ENCODE data around the gene CDIPT. TPM values are rescaled to one million over a fixed set of nuclear protein-coding genes. Genes with fewer than 3 reads are reported as not detected.

Gene CDIPT
- total and polyA plus RNA-seq, 2 of the 4 experiments (the other 2 are of a cell fraction): 47.1 to 100 TPM

- CTCF ChIA-PET: interaction anchor here (0.7 kb wide), 1 partner anchor 32 kb away, joined by 3 read pairs; no protein-coding TSS in a partner anchor
- POLR2A ChIA-PET (ENCODE audit: unreplicated experiment): no interaction called here
These were observed 12.2 kb upstream of the CDIPT start for GRCh38 chr16:29875206-29875605.

More at GRCh38 chr16:29875206-29875605, 12.2 kb upstream of the CDIPT start:
- Histone ChIP-seq H2BK5ac (ENCODE audit: low read depth, low read length, poor library complexity, severe bottlenecking) (no peak overlapping the region), H2BK120ac (ENCODE audit: low read depth, low read length) (no peak overlapping the region), H3K4me3 (ENCODE audit: insufficient read depth, low read depth, low read length) (no peak overlapping the region), H3K79me1 (ENCODE audit: low read depth in 1 of 2, low read length in 2 of 2) (no peaks in the 10 kb centered on the region), H3K9ac (ENCODE audit: low read depth, low read length) (no peak overlapping the region), H2AK9ac (replicated peaks; ENCODE audit: low read depth, low read length, poor library complexity) (no peak overlapping the region), H3K9me1 (ENCODE audit: insufficient read depth, low read length) (no peaks in the 10 kb centered on the region), H2AFZ (replicated peaks; ENCODE audit: low read length, poor library complexity) (no peak overlapping the region), H3K4me2 (ENCODE audit: low read depth, low read length) (no peak overlapping the region), H4K91ac (ENCODE audit: insufficient read depth, low read depth, low read length) (no peak overlapping the region), H2BK20ac (ENCODE audit: low read depth, low read length) (no peak overlapping the region), H4K20me1 (ENCODE audit: insufficient read depth, low read length) (peaks cover 3% of the 10 kb centered on the region; the same call in 1 of the 2 replicates), H4K8ac (ENCODE audit: low read depth in 2 of 2, low read length in 2 of 2) (no peak overlapping the region), H3K36me3 (ENCODE audit: control insufficient read depth, insufficient read depth, low read length) (no peaks in the 10 kb centered on the region), H3K9me3 (ENCODE audit: control insufficient read depth, insufficient read depth, low read length) (no peaks in the 10 kb centered on the region), H3K14ac (replicated peaks; ENCODE audit: low read depth, low read length) (no peak overlapping the region), H2BK15ac (ENCODE audit: low read depth, low read length) (no peak overlapping the region), H3K18ac (ENCODE audit: low read depth, low read length) (no peak overlapping the region), H2AK5ac (ENCODE audit: low read depth, low read length) (no peak overlapping the region), H3K23ac (ENCODE audit: low read depth, low read length) (no peak overlapping the region), H3K27ac (ENCODE audit: insufficient read depth, low read length) (no peak overlapping the region), H3K27me3 (ENCODE audit: control insufficient read depth, insufficient read depth, low read length) (peaks cover 18% of the 10 kb centered on the region), H3K4ac (ENCODE audit: low read depth, low read length) (no peak overlapping the region), H4K5ac (ENCODE audit: low read depth, low read length) (no peak overlapping the region), H3K4me1 (ENCODE audit: control insufficient read depth, insufficient read depth, low read length) (no peaks in the 10 kb centered on the region), H3K56ac (ENCODE audit: extremely low read depth, insufficient read depth, low read length) (no peak overlapping the region)
- no TSS peak for BruUV-seq (replicated peaks)
- WGBS, 2 experiments (ENCODE audit: extremely low coverage in 2 of 2, insufficient read length in 1 of 2): 92% methylated on average over 6 of the region's 6 CpGs; no CpG with 5 or more reads in 1 of the 2 experiments
- intact Hi-C loops (cut with micrococcal nuclease) (no loop called here), dilution Hi-C loops (cut with HindIII; ENCODE audit: low sequenced_read_pairs, unreplicated experiment) (no loop called here), in situ Hi-C loops (cut with MboI; ENCODE audit: low sequenced_read_pairs) (no loop called here)
- ATAC-seq (ENCODE audit: low read depth): no peak
- TF ChIP-seq NFE2L2 (IDR thresholded peaks at IDR 0.05; ENCODE audit: low read depth, low read length): no peak
- no peak for TF ChIP-seq MAFK (IDR thresholded peaks at IDR 0.05; ENCODE audit: low read depth, low read length)
- no peak for TF ChIP-seq CTCF (conservative IDR thresholded peaks at IDR 0.05; ENCODE audit: low read depth, low read length)
- TF ChIP-seq CHD1 (IDR thresholded peaks at IDR 0.05; ENCODE audit: low read depth, low read length): no peak
- no peak for TF ChIP-seq BHLHE40 (IDR thresholded peaks at IDR 0.05; ENCODE audit: low read depth, low read length)
- TF ChIP-seq USF2 (IDR thresholded peaks at IDR 0.05; ENCODE audit: low read depth, low read length): no peak
- no peak for TF ChIP-seq CEBPB (IDR thresholded peaks at IDR 0.05; ENCODE audit: low read depth, low read length)
- TF ChIP-seq MAZ (IDR thresholded peaks at IDR 0.05; ENCODE audit: borderline replicate concordance, low read depth, low read length): no peak
- no peak for TF ChIP-seq RCOR1 (IDR thresholded peaks at IDR 0.05; ENCODE audit: insufficient replicate concordance, low read length)
- no peak for TF ChIP-seq ELK1 (IDR thresholded peaks at IDR 0.05; ENCODE audit: borderline replicate concordance, low read depth, low read length)
- TF ChIP-seq RAD21 (IDR thresholded peaks at IDR 0.05; ENCODE audit: low read length): no peak
- TF ChIP-seq POLR2A (IDR thresholded peaks at IDR 0.05; ENCODE audit: low read depth, low read length): no peak
- no peak for TF ChIP-seq RFX5 (IDR thresholded peaks at IDR 0.05; ENCODE audit: low read depth, low read length)
- no peak for TF ChIP-seq MXI1 (IDR thresholded peaks at IDR 0.05; ENCODE audit: borderline replicate concordance, low read depth, low read length)
- TF ChIP-seq FOS (IDR thresholded peaks at IDR 0.05; ENCODE audit: low read depth, low read length): no peak
- TF ChIP-seq SMC3 (IDR thresholded peaks at IDR 0.05; ENCODE audit: low read depth, low read length): no peak
- DNase-seq: no peak

Data from IMR-90 (cell line).